HG02678 (cell line): Measurements from ENCODE around the gene ALOX15.
"Not testable (repeated sequence)": the region's sequence is repeated elsewhere in the genome, so short reads cannot be mapped to it uniquely, and the experiment has no call there.

ENCODE experiments used
- ATAC-seq: cut with Tn5 transposase; IDR thresholded peaks from one replicate; pipeline ENCODE4 v1.9.1; 2021; ENCODE audit warnings: mild to moderate bottlenecking, moderate library complexity; ENCODE audit not compliant: unreplicated experiment

ALOX15 gene

GRCh38 chr17:4657678-4658077 lies 16.2 kb upstream of the ALOX15 start:
- no peak for ATAC-seq

GRCh38 chr17:4655933-4656332 lies 14.5 kb upstream of the ALOX15 start:
- not testable (repeated sequence) for ATAC-seq

GRCh38 chr17:4652997-4653396 lies 11.5 kb upstream of the ALOX15 start:
- no peak for ATAC-seq

GRCh38 chr17:4648741-4649140 lies 7.3 kb upstream of the ALOX15 start:
- no peak for ATAC-seq

- no peak for ATAC-seq
Measured at GRCh38 chr17:4645642-4646041, 4.2 kb upstream of the ALOX15 start.

GRCh38 chr17:4643676-4644075 lies 2.2 kb upstream of the ALOX15 start:
- no peak for ATAC-seq

GRCh38 chr17:4642286-4642685 lies 808 bp upstream of the ALOX15 start:
- ATAC-seq = no peak

GRCh38 chr17:4640569-4641188 lies 799 bp downstream of the ALOX15 start:
- ATAC-seq = not testable (repeated sequence)

- not testable (repeated sequence) for ATAC-seq
Measured at GRCh38 chr17:4639301-4640059, 2.0 kb downstream of the ALOX15 start.

GRCh38 chr17:4638766-4639165 lies 2.7 kb downstream of the ALOX15 start:
- ATAC-seq = not testable (repeated sequence)

- no peak for ATAC-seq
Measured at GRCh38 chr17:4636474-4637100, 4.9 kb downstream of the ALOX15 start.

GRCh38 chr17:4635823-4636375 lies 5.6 kb downstream of the ALOX15 start:
- ATAC-seq = peak; percentile 72

- no peak for ATAC-seq
Measured at GRCh38 chr17:4634976-4635375, 6.5 kb downstream of the ALOX15 start.

- no peak for ATAC-seq
Measured at GRCh38 chr17:4633643-4634042, 7.8 kb downstream of the ALOX15 start.

- no peak for ATAC-seq
Measured at GRCh38 chr17:4632581-4632920, 8.9 kb downstream of the ALOX15 start.

- ATAC-seq = no peak
Measured at GRCh38 chr17:4631836-4632580, 9.5 kb downstream of the ALOX15 start.

- ATAC-seq = no peak
Measured at GRCh38 chr17:4631431-4631830, 10.0 kb downstream of the ALOX15 start.

- no peak for ATAC-seq
Measured at GRCh38 chr17:4626734-4627256, 14.7 kb downstream of the ALOX15 start.

- no peak for ATAC-seq
Measured at GRCh38 chr17:4625181-4625617, 16.3 kb downstream of the ALOX15 start.

- ATAC-seq = not testable (repeated sequence)
Measured at GRCh38 chr17:4624451-4624911, 17.0 kb downstream of the ALOX15 start.

GRCh38 chr17:4623249-4623648 lies 18.2 kb downstream of the ALOX15 start:
- ATAC-seq = no peak
